SU-DHL-6 (cell line): ENCODE measurements around the gene ETFB.
"Not testable (repeated sequence)": the region's sequence is repeated elsewhere in the genome, so short reads cannot be mapped to it uniquely, and the experiment has no call there.

Experiments
- H2AFZ ChIP-seq: fragments of 200-600 bp; sonication (generic); 2 replicates; pipeline ENCODE4 v1.6.1; 2014; ENCODE audit warnings: low read depth, mild to moderate bottlenecking, moderate library complexity, mixed read lengths, antibody characterized with exemption, low read length; ENCODE audit not compliant: severe bottlenecking
- H3F3A ChIP-seq: fragments of 200-600 bp; shearing (Covaris generic); 2 replicates; pipeline ENCODE4 v1.6.0; 2016; ENCODE audit warnings: antibody characterized with exemption, mild to moderate bottlenecking; ENCODE audit not compliant: insufficient read depth
- H3K27ac ChIP-seq: fragments of 200-600 bp; sonication (generic); 2 replicates; pipeline ENCODE4 v1.5.1; 2016; ENCODE audit warnings: low read depth, mild to moderate bottlenecking, low read length, moderate library complexity, mixed read lengths
- H3K27me3 ChIP-seq: fragments of 200-600 bp; sonication (generic), shearing (Covaris generic); 2 replicates; pipeline ENCODE4 v1.6.0; 2014; ENCODE audit warnings: mild to moderate bottlenecking, low read length
- H3K36me3 ChIP-seq: fragments of 200-600 bp; sonication (generic); 2 replicates; pipeline ENCODE4 v1.6.1; 2014; ENCODE audit warnings: mild to moderate bottlenecking, low read length, mixed read lengths
- H3K4me2 ChIP-seq: fragments of 300-600, 200-600 bp; shearing (Covaris generic), sonication (generic); 2 replicates; pipeline ENCODE4 v1.6.0; 2014; ENCODE audit warnings: low read length, low read depth, mild to moderate bottlenecking; ENCODE audit not compliant: poor library complexity, severe bottlenecking
- H3K4me3 ChIP-seq: fragments of 200-600 bp; sonication (generic); 2 replicates; pipeline ENCODE4 v1.5.1; 2014; ENCODE audit warnings: antibody characterized with exemption, low read length, mild to moderate bottlenecking, mixed read lengths; ENCODE audit not compliant: insufficient read depth, poor library complexity, severe bottlenecking
- H3K79me2 ChIP-seq: fragments of 200-600 bp; sonication (generic); 2 replicates; pipeline ENCODE4 v1.6.1; 2014; ENCODE audit warnings: mild to moderate bottlenecking, low read length, moderate library complexity; ENCODE audit not compliant: insufficient read depth
- H3K9ac ChIP-seq: fragments of 200-600 bp; sonication (generic); 2 replicates; pipeline ENCODE4 v1.7.0; 2014; ENCODE audit warnings: mild to moderate bottlenecking, low read length
- H3K9me2 ChIP-seq: fragments of 200-600 bp; sonication (generic); replicated peaks from 2 replicates; pipeline ENCODE4 v1.6.1; 2014; ENCODE audit warnings: low read length; ENCODE audit not compliant: insufficient read depth
- H3K9me3 ChIP-seq: fragments of 200-600 bp; sonication (generic); 2 replicates; pipeline ENCODE4 v1.6.1; 2014; ENCODE audit warnings: low read length, mixed read lengths; ENCODE audit not compliant: insufficient read depth
- H4K20me1 ChIP-seq: fragments of 200-600 bp; sonication (generic); 2 replicates; pipeline ENCODE4 v1.6.1; 2014; ENCODE audit warnings: low read depth, mild to moderate bottlenecking, antibody characterized with exemption, low read length, moderate library complexity, mixed read lengths
- EZH2phosphoT487 ChIP-seq: fragments of 200-600 bp; sonication (generic), shearing (Covaris generic); conservative IDR thresholded peaks from 2 replicates; pipeline ENCODE4 v1.6.1; 2018; ENCODE audit warnings: mild to moderate bottlenecking, antibody characterized with exemption, low read length, moderate library complexity, mixed read lengths
- TF ChIP-seq, protein P1 (sequence below): fragments of 200-600 bp; sonication (generic); IDR thresholded peaks from one replicate; pipeline ENCODE4 v1.5.1; 2017; ENCODE audit warnings: antibody characterized with exemption, mild to moderate bottlenecking, low read length, moderate library complexity; ENCODE audit not compliant: insufficient read depth, poor library complexity, severe bottlenecking

The ETFB gene

DNA sequence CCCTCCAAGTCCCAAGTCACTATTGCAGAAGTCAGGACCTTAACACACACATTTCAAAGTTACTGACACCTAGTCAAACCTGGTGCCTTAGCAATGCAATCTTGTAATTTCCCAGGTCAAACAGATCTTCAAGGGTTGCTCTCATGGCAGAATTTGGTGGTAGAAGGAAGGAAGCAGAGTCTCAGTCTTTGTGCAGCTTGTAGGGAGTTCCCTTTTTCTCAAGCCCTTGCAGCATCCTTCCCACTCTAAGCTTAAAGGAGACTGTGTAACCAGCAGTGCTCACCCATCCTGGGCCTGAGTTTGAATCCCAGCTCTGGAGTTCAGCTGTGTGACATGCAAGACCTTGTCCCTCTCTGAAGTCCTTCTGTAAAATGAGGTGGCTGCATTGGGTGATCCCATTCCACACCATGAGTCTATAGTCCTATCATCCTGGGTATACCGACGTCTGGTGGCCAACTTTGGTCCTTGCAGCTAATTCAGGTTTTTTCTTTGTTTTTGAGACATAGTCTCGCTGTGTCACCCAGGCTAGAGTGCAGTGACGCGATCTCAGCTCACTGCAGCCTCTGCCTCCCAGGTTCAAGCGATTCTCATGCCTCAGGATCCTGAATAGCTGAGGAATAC, 41.4 kb upstream of the ETFB start:
- Histone ChIP-seq H2AFZ (no peak overlapping the region), H4K20me1 (no peaks in the 10 kb centered on the region), H3K9me3 (no peaks in the 10 kb centered on the region), H3K9ac (no peak overlapping the region), H3K9me2 (no peaks in the 10 kb centered on the region), H3K27me3 (no peaks in the 10 kb centered on the region), H3K4me3 (no peak overlapping the region), H3K79me2 (no peaks in the 10 kb centered on the region), H3K4me2 (no peak overlapping the region), H3K36me3 (no peaks in the 10 kb centered on the region), H3K27ac (no peak overlapping the region), H3F3A (no peaks in the 10 kb centered on the region)
- TF ChIP-seq, protein P1, sequence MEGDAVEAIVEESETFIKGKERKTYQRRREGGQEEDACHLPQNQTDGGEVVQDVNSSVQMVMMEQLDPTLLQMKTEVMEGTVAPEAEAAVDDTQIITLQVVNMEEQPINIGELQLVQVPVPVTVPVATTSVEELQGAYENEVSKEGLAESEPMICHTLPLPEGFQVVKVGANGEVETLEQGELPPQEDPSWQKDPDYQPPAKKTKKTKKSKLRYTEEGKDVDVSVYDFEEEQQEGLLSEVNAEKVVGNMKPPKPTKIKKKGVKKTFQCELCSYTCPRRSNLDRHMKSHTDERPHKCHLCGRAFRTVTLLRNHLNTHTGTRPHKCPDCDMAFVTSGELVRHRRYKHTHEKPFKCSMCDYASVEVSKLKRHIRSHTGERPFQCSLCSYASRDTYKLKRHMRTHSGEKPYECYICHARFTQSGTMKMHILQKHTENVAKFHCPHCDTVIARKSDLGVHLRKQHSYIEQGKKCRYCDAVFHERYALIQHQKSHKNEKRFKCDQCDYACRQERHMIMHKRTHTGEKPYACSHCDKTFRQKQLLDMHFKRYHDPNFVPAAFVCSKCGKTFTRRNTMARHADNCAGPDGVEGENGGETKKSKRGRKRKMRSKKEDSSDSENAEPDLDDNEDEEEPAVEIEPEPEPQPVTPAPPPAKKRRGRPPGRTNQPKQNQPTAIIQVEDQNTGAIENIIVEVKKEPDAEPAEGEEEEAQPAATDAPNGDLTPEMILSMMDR: peak; percentile 34
- TF ChIP-seq EZH2phosphoT487: no peak

DNA sequence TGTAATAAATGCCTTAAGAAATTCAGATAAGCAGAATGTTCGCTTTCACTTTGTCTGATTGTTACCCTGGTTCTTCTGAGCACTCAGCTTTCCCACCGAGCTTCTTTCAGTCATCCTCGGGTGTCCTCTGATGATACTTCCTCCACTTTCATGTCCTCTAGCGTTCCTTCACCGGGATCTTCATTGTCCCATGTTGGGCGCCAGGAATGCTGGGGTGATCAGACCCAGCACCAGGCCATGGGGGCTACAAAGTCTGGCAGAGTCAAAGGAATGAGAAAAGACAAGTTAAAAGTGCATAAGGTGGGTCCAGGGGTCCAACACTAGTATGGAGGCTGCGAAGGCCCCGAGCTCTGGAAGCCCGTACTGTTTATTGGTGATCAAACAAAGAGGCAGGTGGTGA, 35.9 kb upstream of the ETFB start:
- Histone ChIP-seq H3K9me2 (no peaks in the 10 kb centered on the region), H4K20me1 (no peaks in the 10 kb centered on the region), H2AFZ (no peak overlapping the region), H3K4me3 (no peak overlapping the region), H3K9ac (no peak overlapping the region), H3K9me3 (no peaks in the 10 kb centered on the region), H3F3A (no peaks in the 10 kb centered on the region), H3K27me3 (no peaks in the 10 kb centered on the region), H3K36me3 (no peaks in the 10 kb centered on the region), H3K4me2 (no peak overlapping the region), H3K27ac (no peak overlapping the region), H3K79me2 (no peaks in the 10 kb centered on the region)
- TF ChIP-seq, protein P1: no peak
- TF ChIP-seq EZH2phosphoT487: no peak

DNA sequence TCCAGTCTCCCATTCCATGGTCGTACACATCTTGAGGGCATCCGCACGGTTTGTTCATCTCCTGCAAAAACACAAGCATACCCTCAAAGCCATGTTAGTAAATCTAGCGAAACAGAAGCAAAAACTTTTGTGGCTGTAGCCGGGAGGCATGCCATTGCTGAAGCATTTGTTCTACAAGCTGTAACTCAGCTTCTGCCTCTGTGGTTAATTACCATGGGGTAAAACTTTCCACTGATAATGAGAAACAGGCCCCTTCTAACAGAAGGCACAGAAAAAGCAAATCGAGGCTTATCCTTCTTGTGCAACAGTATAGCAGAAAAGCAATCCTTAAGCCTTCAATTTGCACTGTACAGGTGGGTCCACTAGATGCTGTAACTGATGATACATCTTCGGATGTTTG, 33.7 kb upstream of the ETFB start:
- peaks cover 16% of the 10 kb centered on the region; the same call in 1 of the 2 replicates for H3F3A ChIP-seq
- not testable (repeated sequence) for H3K9ac ChIP-seq, H3K4me2 ChIP-seq, H3K27ac ChIP-seq, H2AFZ ChIP-seq, H3K79me2 ChIP-seq, H3K4me3 ChIP-seq, H3K36me3 ChIP-seq, H3K9me3 ChIP-seq, H4K20me1 ChIP-seq, H3K9me2 ChIP-seq, H3K27me3 ChIP-seq

DNA sequence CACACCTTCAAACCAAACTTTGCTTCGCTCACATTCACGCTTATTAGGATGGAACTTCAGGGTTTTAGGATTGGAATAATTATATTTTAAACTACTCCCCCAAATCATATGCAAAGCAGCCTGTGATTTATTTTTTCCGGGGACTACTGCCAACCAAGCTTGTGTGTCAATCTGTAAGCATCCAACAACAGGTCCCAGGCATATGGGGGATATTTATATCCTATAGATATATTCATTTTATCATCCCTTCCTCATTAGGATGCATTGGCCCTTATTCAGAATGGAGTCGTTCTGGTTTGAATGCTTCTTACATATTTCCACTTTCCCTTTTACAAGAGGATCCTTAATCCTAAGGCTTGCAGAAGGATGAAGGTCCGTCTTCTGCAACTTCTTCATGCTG, 33.0 kb upstream of the ETFB start:
- Histone ChIP-seq H2AFZ (no peak overlapping the region), H3K4me2 (no peak overlapping the region), H3K79me2 (no peaks in the 10 kb centered on the region), H3K9ac (no peak overlapping the region), H3F3A (peaks cover 16% of the 10 kb centered on the region; the same call in 1 of the 2 replicates), H4K20me1 (no peaks in the 10 kb centered on the region), H3K36me3 (no peaks in the 10 kb centered on the region), H3K27ac (no peak overlapping the region), H3K4me3 (no peak overlapping the region), H3K9me2 (no peaks in the 10 kb centered on the region), H3K27me3 (no peaks in the 10 kb centered on the region), H3K9me3 (no peaks in the 10 kb centered on the region)
- no peak for TF ChIP-seq EZH2phosphoT487
- TF ChIP-seq, protein P1: no peak
